Activated CD4-positive, alpha-beta T cell treated with anti-CD3 and anti-CD28 coated beads, Interleukin-2, amount 50 U/mL, for 1 hour (primary cell): Measurements from ENCODE around the gene RPL34.
"Not testable (repeated sequence)": the region's sequence is repeated elsewhere in the genome, so short reads cannot be mapped to it uniquely, and the experiment has no call there.

Source experiments
- DNase-seq: peaks from one replicate; pipeline ENCODE4 v3.0.0-alpha.2; 2020

Gene RPL34

DNA sequence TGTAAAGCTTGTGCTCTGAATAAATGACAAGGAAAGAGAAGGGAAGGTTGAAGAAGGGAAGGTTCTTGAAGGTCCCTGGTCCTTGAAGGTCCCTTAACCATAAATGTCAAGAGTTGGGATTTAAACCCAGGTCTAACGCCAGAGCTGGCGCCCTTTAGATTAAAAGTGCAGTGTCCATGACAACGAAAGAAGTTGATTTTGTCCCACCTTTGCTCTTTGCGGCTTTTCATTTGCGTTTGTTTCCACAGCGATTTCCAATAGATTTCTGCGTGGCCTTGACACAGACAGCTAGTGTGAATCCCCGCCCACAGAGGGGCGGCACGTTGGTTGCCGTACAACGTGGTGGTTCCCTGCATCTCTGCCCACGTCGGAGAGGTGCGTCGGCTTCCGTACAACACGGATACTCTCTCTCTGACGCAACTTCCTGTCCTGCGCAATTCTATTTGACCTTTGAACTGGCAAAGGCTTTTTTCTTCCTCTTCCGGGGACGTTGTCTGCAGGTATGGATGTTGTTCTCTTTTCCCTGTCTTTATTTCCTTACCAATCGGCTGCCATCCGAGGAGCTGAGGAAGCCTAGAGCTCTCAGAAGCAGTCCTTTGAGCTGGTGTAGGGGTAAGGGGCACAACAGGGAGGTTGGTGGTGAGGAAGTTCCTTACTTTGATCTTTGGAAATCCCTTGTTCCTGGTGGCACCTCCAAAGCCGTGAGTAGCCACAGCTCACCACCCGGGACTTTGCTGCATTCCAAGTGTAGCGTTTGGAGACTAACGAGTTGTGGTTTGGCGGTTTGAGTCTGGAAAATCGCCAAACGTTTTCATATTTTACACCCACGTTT, at the start of gene RPL34:
RPL34 (plus strand) TSS at position 476 of the 832 bp plus-strand sequence. CDS start 1,384 bp downstream, outside the sequence.
- DNase-seq, result peak; percentile 95

DNA sequence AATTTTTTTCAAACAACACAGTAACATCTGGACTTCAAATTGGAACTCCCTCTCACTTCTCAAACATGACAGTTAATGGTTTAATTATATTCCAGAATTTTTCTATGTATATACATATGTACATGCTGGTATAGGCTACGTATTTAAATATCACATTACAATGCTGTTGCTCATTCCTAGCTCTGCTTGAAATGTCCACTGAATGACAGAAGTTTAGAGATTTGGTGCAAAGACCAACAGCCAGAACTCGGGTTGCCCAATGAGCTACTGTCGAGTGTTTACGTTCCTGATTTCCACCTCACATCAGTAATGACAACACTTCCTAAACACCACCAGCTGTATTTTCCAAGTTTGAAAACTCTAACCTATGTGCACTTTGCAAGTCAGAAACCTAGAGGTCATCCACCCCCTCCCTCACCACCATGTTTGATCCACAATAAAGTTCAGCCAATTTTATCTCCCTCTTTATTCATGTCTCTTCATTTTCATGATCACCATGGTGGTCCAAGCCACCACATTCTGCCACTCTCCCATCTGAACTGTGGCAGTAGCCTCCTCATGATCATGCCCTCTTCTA, 49.3 kb upstream of the RPL34 start:
- no peak for DNase-seq

DNA sequence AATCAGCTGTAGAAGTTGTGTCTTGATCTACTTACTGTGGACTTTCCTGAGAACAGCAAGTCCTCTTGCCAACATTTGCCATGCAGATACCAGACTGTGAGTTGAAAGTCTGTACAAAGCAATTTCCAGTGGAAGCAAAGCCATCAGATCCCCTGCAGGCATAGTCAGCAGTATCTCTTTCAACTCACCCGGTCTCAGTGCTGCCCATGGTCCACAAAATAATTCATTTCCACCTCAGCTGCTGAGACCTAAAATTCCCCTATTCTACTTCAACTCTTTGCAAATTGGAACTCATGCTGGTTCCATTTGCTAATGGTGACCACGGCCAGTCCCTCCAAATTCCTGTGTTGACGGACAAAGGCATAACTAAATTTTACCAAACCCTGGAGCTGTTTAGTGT, 46.0 kb upstream of the RPL34 start:
- no peak for DNase-seq

DNA sequence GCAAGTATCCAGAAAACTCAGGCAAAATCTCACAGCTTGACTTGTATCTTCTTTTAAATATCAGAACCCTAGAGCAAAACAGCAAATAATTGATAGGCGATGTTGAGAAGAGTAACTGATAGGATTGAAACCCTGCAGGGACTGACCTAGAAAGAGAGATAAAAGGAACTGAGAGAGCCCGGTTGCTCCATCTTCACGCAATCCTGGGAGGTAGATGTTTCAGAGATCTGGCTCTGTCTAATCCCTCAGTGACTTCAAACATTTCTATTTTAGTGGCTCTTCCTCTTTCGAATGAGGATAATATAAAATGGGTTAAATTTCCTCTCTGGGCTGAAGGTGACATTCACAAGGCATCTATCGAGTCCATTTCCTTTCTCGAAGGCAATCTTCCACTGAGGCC, 39.3 kb upstream of the RPL34 start:
- no peak for DNase-seq

DNA sequence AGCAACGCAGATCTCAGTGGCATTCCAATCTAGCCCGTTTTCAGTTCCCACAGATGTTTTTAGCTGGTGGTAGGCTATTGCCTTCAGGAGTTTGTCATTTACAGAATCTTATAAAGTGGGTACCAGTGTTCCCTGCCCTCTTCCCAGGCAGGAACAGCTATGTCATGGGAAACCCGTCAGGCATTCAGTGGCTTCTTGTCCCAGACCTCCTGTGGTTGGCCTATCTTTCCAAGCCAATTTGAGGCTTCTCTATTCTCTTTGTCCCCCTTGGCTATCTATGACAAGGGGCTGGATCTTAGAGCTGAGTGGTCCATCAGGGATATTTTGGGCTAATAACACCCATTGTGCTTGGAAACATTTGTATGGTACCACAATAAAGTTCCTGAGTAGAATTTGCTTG, 33.6 kb upstream of the RPL34 start:
- no peak for DNase-seq

DNA sequence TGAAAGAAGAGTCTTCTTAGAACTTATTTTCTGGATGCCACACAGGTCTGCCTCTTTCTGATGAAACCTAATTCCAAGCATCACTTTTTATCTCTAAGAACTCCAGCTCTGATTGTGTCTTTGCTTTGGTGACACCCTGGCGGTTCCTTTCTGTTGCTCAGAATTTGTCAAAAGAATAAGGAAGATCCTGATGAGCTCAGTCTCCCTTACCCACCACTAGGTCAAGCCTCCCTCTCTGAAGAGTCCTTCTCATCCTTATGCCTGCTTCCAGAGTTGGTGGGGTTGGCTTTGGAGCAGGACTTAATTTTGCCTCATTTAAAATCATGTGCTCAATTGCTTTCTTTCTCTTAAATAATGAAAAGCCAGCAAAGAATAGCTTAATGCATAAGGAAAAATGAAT, 31.5 kb upstream of the RPL34 start:
- DNase-seq, result no peak

DNA sequence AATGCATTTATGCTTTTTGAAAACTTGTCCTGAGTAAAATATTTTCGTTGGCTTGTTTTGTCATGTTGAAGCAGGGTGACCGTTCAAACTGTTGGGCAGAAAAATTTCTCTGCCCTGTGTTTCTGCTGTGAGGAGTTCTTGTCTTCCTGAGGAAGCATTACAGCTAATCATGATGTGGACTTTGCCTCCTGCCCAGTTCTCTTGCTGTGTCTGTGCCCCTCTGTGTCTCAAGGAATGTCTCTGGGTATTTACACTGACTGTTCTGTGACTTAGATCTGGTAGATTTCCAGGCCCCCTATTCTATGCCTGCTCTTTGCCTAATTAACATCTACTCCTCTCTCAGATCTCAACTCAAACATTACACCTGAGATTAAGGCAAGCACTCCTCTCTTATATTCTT, 30.4 kb upstream of the RPL34 start:
- DNase-seq, result no peak

DNA sequence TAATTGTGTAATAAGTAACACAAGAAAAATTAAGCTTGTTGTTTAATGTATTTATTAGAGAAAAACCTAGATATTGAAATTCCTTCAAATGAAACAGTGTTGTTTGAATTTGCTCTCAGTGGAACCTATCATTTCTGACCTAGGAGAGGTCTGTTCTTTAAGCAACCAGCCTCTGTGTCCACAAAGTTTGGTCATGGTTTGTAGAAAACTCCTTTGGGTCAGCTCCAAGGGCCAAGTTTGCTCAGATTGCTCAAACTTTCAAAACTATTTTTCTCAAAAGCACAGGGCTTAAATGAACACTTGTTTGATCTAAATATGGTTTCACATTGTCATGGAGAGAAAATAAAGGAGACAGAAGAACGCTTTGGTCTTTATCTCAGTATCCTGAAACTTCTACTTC, 29.6 kb upstream of the RPL34 start:
- no peak for DNase-seq

DNA sequence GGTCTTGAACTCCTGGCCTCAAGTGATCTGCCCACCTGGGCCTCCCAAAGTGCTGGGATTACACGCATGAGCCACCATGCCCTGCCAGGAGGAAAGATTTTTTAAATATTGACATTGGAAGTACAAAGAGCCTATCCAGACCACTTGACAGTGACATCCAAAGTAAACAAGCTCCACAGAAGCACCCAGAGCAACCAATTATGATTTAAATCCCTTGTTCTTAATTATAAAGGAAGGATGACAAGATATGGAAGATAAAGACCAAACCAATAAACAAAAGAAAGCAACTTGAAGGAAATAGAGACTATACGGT, 27.7 kb upstream of the RPL34 start:
- no peak for DNase-seq

DNA sequence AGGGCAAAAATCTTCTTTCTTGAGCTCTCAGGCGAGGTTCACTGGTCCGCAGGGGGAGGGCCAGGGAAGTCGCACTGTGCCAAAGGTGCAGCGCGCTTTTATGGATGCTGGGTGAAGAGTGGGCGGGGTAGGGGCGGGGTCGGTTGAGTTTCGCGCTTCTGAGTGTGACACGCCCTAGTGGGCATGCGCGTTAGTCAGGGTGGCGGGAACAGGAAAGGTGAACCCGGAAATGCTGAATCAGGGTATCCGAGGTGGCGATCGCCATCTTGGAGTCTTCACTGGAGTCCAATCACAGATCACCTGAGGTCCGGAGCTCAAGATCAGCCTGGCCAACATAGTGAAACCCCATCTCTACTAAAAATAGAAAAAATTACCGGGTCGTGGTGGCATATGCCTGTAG, 26.1 kb upstream of the RPL34 start:
- not testable (repeated sequence) for DNase-seq

DNA sequence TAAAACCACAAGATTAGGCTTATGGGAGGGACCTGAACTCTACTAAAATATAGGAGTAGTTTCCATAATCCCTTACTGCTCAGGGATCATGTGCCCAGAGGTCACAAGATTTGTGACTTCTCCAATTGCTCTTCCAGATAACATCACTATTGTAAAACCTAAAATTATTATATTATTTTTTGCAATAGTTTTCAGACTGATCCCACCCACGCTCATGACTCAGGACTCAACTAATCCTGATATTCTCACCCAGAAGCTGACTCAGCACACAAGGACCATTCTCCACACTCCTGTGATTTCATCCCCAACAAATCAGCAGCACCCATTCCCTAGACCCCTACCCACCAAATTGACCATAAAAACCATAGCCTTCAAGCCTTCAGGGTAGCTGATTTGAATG, 24.0 kb upstream of the RPL34 start:
- DNase-seq, result no peak

DNA sequence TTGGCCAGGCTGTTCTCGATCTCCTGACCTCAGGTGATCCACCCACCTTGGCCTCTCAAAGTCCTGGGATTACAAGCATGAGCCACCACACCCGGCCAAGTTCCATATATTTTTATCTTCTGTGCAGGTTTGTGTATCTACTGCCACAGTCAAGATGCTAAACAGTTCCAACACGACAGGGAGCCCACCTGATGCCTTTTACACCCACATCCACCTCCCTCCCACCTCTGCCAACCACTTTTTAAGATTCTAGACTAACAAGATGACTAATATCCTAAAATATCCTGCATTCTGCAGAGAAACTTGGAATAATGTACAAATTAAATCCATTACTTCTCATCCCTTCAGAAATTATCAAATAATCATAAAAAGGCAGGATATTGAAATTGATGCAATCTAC, 19.3 kb upstream of the RPL34 start:
- DNase-seq, result no peak

DNA sequence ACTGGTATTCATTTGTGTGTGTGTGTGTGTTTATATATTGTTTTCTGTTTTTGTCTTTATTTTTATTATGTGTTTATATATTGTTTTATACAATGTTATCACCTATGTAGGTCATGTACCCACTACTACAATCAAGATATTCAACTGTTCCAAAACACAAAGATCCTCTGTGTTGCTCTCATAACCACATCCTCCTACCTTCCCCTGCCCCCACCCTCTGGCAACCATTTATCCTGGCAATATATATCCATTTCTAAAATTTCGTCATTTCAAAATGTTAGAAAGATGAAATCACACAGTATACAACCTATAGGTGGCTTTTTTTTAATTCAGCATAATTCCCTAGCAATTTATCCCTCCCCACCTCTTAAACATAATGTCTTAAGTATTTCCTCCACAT, 18.8 kb upstream of the RPL34 start:
- DNase-seq, result no peak

DNA sequence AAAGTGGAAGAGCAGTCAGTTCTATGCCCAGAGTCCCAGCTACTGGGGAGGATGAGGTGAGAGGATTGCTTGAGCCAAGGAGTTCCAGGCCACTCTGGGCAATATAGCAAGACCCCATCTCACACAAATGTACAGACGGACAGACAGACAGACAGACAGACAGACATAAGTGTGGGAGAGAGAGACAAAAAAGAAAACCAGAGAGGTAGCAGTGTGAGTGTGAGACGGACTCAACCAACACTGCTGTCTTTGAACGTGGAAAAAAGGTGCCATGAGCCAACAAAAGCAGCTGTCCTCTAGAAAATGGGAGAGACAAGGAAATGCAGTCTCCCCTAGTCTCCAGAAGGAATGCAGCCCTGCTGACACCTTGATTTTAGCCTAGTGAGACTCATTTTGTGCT, 18.2 kb upstream of the RPL34 start:
- no peak for DNase-seq

DNA sequence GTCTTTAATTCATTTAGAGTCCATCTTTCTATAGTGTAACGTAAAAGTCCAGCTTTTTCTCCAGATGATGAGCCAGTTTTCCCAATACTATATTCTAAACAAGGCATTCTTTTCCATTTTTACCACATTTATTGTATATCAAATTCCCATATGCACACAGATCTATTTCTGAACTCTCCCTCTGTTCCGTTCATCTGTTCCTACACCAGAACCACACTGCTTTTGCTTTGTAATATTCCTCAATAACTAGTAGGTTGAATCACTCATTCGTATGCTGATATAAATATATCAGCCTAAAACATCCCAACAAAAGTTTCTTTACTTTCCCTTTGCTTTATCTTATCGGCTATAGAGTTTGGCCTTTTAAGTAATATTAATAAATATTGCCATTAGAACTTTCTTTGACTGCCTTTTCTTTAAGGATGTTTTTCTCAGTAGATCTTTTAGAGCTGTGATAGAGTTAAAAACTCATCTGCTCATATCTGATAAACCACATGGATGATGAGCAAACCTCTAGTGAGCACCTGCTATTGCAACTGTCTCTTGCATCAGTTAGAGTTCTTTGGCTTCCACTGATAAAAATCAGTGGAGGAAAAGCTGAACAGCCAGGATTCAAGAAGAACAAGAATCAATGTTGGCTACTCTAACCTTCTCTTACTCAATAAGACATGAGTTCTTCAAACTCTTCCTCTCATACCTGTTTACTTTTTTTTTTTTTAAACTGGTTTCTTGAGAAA, 13.1 kb upstream of the RPL34 start:
- no peak for DNase-seq

DNA sequence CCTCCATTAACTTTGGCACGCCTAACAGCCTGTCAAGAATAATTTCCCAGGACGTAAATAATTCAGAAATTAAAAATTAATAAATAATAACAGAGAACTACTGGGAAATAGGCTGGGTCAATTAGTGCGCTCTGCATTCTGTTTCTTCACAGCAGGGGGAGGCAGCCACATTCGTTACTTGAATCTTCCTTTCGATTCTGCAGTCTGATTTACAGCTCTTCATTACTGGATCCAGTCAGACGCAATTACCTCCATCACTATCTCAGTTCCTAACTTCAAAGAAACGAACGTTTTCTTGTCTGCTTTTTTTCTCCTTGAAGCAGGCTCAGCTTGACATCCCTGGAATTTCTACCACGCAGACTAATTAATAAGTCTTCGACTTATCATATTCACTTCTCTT, 9.0 kb upstream of the RPL34 start:
- no peak for DNase-seq

DNA sequence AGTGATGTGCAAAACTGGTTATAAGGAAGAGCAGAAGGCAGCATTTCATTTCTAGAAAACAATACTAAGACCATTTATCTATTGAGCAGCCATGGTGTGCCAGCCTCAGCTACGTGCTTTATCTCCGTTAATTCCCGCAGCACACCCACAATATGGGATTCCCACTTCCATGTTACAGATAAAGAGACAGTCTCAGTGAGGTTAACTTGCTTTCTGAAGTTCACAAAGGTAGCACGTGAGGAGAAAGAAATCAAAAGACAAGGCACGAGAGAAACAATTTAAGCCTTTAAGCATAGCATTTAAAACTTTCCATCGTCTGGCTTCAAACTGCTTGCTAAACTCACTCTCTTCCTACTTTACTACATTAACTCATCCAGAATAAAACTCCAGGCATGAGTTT, 8.0 kb upstream of the RPL34 start:
- no peak for DNase-seq

DNA sequence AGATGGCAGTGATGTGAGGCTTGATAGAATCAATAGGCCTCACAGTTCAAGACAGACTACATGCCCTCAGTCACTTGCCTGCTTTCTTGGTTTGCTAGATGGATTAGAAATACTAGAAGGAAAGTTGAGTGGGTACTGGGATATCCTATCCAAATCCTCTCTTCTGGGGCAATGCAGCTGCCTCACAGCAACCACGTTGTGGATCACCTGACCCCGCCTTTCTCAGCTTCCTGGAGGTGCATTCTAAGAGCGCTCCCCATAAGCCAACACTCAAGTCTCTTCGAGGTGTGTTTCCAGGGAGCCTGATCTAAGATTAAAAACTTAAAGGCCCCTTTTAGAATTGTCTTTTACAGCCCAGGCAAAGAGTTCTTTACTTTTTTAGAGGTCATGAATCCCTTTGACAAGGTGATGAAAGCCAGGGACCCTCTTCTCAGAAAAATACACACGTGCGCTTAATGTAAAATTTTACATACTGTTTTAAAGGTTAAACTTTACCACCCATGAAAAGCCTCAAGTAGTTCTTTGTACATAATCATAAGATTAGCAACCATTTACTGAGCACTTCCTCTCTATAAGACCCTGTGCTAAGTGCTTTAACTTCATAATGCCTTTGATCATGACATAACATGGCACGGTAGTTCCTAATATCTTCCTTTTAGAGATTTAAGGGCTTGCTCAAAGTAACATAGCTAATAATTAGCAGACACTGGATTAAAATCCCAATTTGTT, 840 bp upstream of the RPL34 start:
- DNase-seq, result peak; percentile 14

DNA sequence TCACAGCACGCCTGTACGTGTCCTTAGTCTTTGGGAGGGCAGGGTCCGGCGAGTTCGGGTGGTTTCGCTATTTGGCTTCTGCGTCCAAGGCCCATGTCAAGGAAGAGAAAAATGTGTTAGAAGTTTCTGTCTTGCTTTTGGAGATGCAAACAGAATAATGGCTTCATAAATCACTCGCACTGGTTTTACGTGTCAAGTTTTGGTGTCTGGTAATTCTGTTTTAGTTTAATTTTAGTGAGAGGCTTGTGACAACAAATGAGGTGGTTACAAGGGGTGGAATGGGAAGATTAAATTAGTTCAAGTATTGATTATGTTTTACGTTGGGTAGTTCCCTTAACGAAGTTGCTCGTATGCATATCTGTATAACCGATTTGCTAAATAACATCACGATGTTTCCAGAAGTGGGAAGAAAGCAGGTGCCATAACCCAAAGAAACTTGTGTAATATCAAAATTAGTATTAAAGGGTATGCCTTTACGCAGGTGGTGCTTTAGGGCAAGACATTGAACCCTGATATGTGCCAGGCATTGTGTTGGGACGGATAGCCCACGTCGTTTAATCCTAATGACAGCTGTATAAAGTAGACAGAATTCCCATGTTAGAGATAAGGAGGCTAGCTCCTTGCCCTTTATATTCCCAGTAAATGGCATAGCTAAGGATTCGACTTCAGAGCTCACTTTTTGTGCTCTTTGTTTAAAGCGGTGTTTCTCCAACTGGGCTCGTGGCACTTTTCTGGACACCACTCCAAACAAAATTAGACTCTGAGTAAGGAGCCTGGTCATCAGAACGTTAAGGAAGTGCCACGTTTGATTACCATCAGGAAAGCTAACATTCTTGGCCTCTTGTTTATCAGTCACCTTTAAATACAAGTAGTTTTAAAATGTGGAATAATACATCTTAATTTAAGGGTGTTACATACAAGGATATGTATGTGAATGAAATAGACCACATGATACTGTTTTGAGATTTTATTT, 843 bp downstream of the RPL34 start:
- no peak for DNase-seq

DNA sequence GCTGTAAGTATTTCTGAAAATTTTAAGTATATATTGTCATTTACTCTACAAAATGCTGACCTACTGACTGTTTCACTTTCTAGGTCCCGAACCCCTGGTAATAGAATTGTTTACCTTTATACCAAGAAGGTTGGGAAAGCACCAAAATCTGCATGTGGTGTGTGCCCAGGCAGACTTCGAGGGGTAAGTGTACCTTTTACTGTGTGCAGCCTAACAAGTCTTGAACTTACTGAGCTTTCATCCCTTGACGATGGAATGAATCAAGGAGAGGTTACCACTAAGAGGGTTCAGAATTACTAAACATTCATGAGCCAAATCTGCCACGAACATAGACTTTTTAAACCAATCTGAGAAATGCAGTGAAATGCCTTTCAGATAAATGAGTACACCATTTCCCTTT, 1.6 kb downstream of the RPL34 start:
- no peak for DNase-seq

DNA sequence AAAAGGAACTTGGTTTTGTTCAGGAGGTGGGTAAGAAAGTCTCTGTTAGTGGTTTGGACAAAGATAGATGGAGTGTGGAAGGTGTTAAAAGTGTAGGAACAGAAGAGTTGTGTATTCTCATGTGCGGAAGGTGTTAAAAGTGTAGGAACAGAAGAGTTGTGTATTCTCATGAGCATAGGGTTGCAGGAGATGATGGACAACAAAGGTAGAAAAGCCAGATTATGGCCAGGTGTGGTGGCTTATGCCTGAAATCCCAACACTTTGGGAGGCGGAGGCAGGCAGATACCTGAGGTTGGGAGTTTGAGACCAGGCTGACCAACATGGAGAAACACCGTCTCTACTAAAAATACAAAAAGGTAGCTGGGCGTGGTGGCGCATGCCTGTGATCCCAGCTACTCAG, 2.5 kb downstream of the RPL34 start:
- DNase-seq, result no peak

DNA sequence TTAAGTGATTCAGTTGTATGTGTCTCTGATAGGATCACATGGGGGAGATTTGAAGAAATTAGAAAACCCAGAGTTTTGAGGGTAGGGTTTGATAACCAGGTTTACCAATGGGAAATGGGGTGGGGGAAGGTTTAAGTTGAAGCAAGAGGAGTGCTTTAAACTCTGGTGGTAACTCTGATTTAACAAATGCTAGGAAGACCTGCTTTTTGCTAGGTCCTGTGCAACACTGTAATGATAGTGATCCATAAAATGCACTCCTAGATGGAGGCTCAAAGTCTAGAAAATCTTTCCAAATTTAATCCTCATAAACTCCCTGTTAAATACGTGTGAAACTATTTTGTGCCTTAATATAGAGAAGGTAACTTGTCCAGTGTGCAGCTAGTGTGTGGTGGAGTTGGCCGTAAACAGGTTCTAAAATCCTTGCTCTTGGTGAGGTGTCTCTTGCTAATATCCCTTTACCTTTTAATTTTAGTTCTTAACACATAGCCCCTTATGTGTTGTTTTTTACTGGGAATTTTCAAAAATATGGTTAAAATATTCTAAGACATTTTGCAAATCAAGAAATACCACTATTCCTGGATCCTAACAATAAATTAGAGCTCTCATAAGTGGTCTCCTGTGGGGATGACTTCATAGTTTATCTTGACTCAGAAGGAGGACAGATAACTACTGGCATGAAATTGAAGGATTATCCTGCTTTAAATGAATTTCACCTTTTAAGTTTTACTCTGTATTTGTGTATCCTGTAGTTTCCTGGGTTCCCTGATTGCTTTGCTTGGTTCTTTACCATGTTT, 4.1 kb downstream of the RPL34 start:
- DNase-seq, result no peak
